Mammary epithelial cell (primary cell): Measurements from ENCODE around the gene NCAM2.

Experiments used
- EZH2 ChIP-seq: IDR thresholded peaks from 2 replicates; pipeline ENCODE4 v1.6.1; 2012; ENCODE audit warnings: low read length, inconsistent platforms, borderline replicate concordance
- TF ChIP-seq, protein P1 (sequence below), 2 donors: IDR thresholded peaks in 1 of 2; conservative IDR thresholded peaks in 1 of 2; 2 replicates each; pipeline ENCODE4 v1.5.1; 2011 to 2012; ENCODE audit warnings: inconsistent platforms in 2 of 2, low read length in 2 of 2, mild to moderate bottlenecking in 2 of 2, control low read depth in 1 of 2, low read depth in 1 of 2; ENCODE audit not compliant: insufficient read depth in 1 of 2; ENCODE audit errors: extremely low read depth in 1 of 2

- no peak for TF ChIP-seq EZH2
- TF ChIP-seq, protein P1, sequence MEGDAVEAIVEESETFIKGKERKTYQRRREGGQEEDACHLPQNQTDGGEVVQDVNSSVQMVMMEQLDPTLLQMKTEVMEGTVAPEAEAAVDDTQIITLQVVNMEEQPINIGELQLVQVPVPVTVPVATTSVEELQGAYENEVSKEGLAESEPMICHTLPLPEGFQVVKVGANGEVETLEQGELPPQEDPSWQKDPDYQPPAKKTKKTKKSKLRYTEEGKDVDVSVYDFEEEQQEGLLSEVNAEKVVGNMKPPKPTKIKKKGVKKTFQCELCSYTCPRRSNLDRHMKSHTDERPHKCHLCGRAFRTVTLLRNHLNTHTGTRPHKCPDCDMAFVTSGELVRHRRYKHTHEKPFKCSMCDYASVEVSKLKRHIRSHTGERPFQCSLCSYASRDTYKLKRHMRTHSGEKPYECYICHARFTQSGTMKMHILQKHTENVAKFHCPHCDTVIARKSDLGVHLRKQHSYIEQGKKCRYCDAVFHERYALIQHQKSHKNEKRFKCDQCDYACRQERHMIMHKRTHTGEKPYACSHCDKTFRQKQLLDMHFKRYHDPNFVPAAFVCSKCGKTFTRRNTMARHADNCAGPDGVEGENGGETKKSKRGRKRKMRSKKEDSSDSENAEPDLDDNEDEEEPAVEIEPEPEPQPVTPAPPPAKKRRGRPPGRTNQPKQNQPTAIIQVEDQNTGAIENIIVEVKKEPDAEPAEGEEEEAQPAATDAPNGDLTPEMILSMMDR (conservative IDR thresholded peaks at IDR 0.05 in 1 of 2, IDR thresholded peaks at IDR 0.05 in 1 of 2; ENCODE audit: extremely low read depth in 1 of 2, insufficient read depth in 1 of 2, low read depth in 1 of 2, low read length in 2 of 2), result no peak
These were observed 243.2 kb downstream of the NCAM2 start for GRCh38 chr21:21241391-21241790.
